8988T (cell line): ENCODE measurements around the gene MAP1LC3B.

ENCODE experiments used
- DNase-seq: peaks from one replicate; pipeline ENCODE4 v3.0.0; 2011

MAP1LC3B gene

DNA sequence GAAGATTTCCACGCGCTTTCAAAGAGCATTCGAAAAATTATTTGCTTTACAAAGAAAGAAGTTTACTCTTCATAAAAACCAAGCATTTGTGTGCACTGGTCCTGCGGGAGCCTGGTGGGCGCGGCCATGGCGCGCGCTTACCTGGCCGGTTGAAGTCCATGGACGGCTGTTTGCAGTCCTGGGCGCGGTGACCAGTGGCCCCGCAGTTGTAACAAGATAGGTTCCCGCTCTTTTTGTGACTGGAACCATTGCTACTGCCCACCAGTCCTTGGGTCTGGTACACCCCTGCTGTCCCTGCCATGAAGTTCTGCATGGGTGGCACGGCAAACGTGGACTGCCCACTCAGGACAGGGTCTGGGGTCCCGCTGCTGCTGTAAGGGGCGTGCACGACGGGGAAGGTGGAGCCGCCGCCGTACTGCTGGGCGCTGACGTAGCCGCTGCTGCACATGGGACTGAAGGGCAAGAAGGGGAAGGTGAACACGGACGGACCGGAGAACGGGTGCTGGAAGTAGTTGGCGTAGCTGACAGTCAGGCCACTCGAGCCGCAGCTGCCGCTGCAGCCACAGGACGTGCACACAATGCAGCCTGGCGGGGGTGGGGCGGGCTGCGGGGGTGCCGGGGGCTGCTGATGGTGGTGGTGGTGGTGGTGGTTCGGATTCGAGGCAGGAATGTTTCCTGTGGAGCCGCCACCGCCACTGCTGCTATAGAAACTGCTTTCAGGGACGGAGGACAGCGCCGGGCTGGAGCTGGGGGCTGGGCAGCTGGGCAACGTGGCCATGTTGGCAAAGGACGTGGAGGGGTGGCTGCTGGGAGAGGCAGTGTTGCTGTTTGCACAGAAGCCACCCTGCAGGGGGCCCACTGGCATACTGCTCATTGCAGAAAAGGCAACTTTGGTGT, 19.5 kb downstream of the MAP1LC3B start:
- DNase-seq = no peak

DNA sequence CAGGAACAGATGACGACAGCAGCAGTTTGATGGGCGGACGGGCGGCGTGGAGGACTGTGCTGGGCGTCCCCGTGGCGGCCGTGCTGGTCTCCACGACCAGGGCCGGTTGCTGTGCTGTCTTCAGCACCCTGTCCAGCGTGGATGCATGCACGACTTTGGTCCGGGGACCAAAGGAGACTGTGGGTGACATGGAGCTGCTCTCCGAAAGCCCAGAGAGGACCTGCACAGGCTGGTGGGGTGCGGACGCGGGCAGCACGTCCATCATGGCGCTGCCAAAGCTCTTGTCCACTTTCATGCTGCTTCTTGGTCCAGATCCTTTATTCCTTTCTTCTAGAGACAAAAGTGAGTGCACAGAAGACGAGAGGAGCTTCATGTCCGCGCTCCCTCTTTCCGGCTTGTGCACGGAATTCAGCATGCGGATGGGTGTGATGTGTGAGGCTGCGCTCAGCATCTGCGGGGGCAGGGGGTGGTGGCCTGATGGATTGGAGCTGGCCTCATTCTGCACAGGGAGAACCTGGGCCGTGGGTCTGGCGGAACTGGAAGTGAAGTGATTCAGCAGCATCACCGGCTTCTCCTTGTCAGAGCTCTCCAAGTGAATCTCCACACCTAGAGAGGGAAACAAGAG, 20.3 kb downstream of the MAP1LC3B start:
- no peak for DNase-seq

DNA sequence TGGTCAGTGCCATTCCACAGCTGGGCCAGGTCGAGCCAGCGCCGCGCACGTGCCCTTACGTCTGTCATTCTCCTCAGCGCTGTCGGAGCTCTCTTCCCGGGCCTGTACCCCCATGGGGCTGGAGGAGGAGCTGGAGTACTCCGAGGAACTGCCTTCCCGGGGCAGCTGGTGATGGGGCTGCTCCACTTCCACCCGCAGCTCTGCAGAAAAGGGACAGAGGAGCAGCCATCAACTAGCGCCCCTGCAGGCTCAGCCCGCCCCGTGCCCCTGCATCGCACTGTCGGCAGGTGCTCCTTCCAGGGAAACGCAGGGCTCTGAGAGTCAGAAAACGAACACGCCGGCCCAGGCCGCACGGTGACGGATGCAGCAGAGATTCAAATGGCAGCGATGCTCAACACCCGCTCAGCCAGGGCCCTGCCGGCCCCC, 20.9 kb downstream of the MAP1LC3B start:
- DNase-seq = no peak

DNA sequence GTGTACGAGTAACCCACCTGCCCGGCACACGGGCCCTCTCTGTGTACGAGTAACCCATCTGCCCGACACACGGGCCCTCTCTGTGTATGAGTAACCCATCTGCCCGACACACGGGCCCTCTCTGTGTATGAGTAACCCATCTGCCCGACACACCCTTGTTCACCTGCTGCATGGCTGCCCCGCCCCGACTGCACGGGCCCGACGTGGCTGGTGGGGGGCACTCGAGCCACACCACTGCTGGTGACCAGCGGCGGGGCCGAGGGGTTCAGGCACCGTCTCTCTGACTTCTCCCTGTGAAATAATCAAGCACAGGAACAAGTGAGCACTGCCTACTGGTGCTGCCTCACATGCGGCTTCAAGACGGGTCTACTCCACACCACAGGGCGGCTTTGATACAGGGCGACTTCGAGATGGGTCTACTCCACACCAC, 22.1 kb downstream of the MAP1LC3B start:
- no peak for DNase-seq

DNA sequence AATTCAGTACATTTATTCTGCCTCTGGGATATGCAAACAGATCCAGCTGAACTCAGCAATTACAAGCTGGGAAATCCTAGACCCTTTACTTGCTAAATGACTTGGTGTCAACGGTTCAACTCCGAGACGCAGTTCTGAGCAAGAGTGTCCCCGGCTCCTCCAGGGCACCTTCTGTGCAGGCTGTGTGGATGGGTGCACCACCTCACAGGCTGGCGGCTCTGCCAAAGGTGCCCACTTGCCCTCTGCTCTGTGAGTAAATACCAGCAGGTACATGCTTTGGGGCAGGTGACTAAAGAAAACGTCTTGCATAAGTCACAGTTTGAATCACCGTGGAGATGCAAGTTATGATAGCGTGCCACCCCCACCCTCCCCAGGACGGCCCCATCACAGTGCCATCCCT, 23.3 kb downstream of the MAP1LC3B start:
- no peak for DNase-seq

DNA sequence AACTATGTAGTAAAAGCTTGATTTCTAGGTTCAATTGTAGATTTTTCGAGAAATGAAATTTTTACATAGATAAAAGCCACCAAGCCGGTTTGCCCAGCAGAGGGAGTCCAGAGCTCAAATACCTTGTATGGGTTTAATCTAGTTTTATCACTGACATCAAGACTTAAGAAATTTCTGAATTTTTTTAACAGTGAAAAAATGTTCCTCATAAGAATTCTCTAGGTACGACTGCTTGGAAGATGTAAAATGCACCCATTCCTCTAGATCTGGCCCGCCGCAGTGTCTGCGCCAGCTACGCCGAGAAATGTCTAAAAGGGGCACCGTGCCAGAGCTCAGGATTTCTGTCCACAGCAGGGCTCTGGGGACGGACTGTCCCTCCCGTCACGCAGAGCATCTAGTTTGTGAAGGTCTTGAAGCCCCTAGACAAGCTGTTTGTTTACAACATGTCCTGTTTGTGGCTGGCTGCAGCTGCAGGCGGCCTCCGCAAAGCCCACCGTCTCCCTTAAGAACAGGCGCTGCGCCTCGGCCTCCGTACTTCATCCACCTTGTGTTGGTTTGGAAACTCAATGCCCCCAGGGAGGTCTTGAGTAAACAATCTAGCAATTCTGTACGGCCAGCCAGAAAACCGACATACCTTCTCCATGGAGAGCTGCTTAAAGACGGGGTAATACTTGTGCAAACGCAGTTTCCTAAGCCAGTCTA, 24.8 kb downstream of the MAP1LC3B start:
- no peak for DNase-seq

DNA sequence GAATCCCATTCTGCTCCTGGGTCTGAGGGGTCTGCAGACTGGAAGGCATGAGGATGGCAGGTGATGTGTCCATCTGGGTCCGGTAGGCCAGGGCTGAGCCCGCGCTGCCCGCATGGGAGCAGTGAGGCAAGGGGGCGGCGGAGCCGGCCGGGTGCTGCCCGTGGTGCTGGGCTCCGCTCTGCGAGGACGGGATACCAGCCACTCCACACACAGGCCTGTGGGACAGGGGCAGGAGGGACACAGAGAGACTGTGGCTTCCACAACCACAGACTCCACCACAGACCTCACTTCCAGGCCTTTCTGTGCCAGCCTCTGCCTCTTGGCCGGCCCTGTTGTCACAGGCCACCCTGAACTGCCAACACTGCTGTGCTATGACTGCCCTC, 25.4 kb downstream of the MAP1LC3B start:
- DNase-seq = no peak

DNA sequence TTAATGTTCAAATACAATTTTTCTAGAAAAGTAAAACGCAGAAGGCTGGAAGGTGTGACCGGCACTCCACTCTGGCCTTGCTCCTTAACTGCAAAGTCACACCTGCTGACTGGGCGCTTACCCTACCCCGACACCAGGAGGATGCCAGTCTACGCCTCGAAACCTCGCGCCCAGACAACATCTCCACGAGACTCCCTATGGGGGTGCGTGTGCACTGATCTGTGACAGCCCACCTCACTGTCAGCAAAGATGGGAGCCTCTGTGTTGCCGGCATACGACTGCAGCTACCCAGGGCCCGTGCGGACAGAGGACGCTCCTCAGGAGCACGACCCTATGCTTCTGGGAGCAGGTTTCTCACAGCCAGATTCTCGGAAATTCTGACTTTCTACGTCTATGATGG, 26.1 kb downstream of the MAP1LC3B start:
- no peak for DNase-seq

DNA sequence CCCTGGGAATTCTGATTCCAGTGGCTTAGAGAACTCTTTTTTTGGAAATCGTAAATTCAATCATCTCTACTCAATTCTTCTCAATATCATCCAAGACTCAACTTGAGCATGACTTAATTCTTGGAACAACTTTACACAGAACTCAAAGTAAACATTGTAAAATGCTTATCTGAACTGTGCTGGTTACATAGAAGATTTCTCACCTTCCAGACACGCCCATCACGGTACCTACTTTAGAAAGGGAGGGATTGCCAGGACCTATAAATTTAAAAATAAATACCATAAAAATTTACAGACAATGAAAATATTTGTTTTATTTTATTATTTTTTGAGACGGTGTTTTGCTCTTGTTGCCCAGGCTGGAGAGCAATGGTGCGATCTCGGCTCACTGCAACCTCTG, 26.5 kb downstream of the MAP1LC3B start:
- no peak for DNase-seq

DNA sequence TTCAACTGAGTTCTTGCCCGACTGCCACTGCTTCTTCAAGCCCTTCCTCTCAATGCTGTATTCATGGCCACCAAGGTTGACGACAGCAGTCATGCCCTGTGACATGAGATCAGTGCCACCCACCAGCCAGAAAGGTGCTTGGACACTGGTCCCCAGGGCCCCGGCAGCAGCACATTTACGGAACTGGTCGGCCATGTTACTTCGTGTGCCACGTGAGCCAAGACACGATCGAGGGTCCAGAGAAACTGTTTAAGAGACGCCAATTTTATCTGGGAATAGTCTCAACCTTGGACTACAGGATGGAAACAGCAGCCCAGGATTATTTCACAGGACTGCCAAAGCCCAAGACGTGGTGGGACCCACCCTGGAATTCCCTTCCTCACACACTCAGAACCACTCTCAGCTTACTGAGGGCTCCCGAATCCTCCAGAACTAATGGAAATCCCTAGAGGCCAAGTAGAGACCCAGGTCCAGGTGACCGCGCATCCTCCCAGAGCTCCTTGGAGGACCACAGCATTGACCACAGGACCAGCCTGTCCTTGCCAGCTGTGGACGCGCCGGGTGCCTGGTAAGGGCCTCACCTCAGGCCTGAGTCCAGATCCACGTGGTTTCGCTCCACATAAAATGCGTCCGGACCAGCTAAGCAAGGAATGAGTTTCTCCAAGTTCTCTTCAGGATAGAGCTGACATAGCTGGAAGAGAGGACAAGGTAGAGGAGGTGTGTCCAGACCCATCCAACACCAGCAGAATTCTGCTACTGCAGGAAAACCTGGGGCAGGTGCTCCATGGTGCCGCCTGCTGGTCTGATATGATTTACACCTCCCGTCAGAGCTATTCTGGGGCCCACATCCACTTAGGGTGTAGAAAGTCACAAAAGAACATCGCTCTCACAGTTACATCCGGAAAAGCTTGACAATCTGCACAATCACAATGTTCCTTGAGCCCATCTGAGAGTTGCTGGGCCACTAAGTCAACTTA, 28.2 kb downstream of the MAP1LC3B start:
- DNase-seq = no peak

DNA sequence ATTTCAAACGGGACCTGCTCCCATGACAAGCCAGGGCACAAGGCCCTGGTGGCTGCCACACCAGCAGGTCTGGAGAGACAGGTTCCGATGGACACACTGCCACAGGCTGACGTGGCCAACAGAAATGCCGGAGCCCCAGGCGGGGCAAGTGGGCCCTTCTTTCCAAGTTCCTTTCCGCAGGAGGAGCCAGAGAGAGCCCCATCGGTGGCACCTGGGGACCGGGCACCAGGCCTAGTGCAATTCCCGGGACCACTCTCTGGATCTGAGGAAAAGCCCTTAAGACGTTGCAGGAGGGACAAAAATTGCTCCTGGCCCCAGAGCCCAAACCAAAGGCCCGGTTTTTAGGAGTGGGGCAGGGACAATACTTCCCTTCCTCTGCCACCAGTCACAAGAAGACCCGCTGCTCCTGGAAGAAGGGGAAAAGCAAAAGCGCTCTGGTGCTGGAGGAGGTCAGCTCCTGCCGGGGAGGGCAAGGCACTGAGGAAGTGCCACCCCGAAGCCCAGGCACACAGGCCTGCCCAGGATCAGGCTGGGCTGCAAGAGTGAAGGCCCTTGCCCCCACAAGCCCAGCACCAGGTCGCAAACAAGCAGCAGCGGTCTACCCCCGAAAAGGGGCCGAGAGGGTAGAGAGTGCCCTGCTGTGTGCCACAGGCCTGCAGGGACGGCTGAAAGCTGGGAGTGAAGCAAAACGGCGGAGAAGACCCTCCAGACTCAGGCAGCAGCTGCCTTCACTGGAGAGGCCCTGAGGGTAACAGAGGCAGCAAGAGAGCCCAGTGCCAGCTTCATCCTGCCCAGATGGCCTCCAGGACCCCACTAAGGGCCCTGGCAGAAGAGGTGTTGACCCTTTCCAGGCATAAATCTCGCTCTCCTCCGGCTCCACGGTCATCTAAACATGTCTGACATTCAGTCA, 29.1 kb downstream of the MAP1LC3B start:
- no peak for DNase-seq

DNA sequence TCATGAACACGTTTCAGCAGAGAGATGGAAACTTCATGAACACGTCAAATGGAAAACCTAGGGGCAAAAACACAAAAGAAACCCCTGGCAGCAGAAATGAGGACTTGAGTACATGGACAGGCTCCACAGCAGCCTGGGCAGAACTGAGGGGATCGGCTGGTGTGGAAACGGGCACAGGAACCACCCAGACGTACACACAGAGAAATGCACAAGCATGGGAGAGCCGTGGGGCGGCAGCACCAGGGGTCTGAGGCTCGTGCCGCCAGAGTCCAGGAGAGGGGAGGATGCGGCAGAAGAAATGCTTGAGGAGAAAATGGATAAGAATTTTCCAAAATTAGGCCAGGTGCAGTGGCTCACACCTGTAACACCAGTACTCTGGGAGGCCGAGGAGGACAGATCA, 30.0 kb downstream of the MAP1LC3B start:
- DNase-seq = no peak

DNA sequence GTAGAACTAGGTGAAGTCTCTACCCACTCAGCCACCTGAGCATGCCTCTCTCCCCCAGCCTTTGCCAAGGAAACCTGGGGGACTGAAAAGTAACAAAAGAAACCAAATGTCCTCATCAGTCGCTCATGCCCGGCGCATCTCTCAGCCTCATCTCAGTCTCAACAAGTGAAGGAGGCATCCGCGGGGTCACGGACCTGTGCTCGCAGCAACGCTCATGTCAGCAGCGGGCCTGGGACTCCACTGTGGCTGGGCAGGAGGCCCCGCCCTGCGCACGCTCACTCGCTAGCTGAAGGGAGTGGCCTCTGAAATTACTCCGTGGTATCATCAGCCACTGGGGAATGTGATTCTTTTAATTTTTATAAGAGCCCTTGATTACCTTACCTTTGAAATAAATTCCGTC, 31.3 kb downstream of the MAP1LC3B start:
- no peak for DNase-seq

DNA sequence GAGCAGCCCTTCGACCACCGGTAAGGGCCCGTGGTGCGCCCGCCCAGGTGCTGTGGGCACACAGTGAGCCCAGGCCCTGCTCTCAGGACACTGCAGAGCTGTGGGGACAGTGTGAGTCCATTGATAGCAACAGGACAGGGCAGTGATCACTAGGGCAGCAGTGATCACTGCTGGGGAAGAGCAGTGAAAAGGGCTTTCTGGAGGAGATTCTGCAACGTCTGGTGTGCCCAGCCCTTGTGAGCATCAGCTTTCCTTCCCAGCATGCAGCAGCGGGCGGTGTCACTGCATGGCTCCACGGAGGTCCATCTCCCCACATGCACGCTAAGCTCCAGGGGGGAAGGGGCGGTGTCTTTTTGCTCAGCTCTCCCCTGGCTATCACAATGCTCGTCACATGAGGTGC, 32.1 kb downstream of the MAP1LC3B start:
- DNase-seq = no peak

DNA sequence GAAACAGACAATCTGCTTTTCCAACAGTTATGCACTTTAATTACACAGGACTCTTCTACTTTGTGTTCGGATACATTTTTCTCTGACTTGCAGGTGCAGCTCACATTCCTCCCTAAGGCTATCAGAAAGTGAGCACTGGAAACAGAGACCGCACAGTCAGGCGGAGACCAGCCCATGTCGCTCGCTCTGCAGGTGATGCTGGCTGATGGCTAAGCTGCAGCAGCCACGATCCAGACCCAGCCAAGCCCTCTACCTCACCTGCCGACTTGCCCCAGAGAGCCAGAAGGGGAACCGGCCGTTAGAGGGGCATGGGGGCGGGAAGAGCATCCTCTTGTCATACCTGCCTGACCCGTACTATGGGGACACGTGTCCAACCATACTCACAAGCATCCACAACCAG, 33.8 kb downstream of the MAP1LC3B start:
- DNase-seq = no peak

DNA sequence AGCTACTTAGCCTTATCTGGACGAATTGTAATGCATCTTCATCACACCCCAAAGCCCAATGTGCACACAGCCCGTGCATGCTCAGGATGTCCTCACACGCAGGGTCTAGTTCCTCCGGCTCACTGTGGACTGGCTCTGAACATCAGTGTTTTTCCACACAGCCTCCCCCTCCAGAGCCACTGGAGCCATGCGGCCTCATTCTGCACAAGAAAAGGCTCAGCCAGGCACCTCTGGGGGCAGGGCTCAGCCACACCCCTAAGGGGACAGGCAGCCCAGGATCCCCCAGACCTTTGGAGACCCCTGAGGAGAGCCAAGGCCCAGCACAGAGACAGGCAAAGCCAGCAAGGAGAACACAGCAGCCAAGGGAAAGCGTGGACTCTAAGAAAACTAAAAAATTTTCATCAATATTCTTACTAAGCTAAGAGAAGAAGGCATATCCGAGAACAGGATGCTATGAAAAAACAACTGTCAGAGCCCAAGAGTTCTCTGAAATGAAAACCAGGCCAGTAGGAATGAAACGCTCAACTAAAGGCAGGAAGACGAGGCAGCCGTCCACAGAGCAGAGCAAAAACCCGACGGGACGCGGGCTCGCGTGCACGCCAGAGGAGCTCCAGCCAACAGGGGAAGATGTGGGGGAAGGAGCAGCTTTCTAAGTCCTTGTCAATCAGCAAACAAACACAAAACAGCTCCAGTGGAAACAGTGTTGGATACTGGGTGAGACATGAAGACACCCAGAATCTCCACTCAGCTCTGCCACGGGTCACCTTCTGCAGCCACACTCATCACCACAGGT, 34.5 kb downstream of the MAP1LC3B start:
- no peak for DNase-seq

DNA sequence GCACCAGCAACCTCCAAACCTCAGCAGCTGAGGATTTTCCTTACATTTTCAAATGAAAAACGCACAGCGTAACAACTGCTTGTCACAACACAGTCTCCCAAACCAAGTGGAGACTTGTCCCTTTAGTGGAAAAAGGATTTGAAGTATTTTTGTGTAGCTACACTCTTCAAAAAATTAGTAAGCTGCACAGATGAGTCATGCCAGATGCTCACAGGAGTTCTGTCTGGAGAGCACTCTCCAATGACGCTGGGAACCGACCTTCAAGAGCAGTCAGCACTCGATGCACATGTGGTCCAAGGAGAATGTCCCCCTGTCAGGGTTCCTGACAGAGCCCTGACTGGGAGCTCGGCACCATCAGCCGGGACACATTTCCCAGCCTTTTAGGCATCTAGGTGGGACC, 39.8 kb downstream of the MAP1LC3B start:
- DNase-seq = no peak

DNA sequence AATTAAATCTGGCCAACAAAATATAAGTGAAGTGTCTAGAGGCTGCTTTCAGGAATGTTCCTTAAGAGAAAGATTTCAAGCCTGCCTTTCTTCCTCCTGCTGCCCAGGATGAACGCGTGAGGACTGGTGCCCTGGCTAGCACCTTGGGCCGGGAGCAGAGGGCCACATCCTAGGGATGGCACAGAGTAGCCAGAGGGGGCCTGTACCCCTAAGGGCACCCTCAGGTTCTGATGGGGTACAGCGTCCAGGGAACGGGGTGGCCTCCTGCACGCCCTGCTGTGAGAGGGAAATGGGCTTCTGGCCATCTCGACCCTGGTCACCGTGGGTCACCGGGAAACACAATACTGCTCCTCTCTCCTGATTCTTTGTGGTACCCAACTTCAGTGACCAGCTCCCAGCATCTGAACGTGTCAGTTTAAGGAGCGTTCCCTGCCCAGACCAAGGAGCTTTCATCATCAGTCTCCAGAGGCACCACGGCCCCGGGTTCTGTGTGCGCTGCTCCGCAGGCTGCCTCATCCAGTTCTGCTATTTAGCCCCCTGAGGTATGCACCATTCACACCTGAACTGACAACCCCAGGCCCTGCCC, 40.3 kb downstream of the MAP1LC3B start:
- DNase-seq = no peak

DNA sequence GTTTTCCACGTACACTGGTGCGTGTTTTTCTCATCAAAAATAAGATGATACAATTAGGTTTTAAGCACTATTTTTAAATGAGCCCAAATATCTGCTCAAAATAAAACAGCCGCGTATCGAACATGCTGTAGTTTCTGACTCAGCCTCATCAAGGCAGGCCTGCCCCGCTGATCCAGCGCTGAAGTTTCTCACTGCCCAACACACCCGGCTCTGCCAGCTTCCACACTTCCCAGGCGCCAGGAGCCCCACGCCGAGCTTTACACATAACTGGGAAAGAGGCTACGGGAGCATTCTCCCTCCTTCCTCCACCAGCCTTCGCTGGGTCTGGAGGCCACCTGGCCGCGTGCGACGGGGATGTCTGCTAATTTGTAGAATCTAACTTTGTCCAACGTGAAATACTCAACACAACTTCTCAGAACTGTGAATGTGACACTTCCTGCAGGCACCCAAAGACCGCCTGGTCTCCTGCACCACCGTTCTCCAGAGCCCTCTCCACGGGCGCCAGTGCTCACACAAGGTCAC, 42.1 kb downstream of the MAP1LC3B start:
- DNase-seq = no peak
